Measurements from ENCODE around the gene CCDC174. TPM values are rescaled to one million over a fixed set of nuclear protein-coding genes. Genes with fewer than 3 reads are reported as not detected.

The CCDC174 gene
- total RNA-seq, 4 donors from 2014 or later: 16.1 to 27.7 (median 20.0) TPM

GRCh38 chr3:14634763-14635400 is 16.7 kb upstream of the CCDC174 start:
- intact Hi-C loops (cut with DNase I; ENCODE audit: low total_unique reads): no loop called here
- 64 to 75% methylated on average over 4 of the region's 4 CpGs for WGBS, 2 donors
- H3K4me3 ChIP-seq (ENCODE audit: low read depth, poor library complexity, severe bottlenecking): no peak overlapping the region
- DNase-seq (ENCODE audit: low spot score in 2 of 2): no peak
- TF ChIP-seq POLR2A (IDR thresholded peaks at IDR 0.05) (no peak), CTCF (IDR thresholded peaks at IDR 0.05) (no peak)

- intact Hi-C loops (cut with DNase I; ENCODE audit: low total_unique reads): no loop called here
- WGBS, 2 donors: 71 to 83% methylated on average over 3 to 4 of the region's 4 CpGs
- no peak overlapping the region for H3K4me3 ChIP-seq (ENCODE audit: low read depth, poor library complexity, severe bottlenecking)
- DNase-seq (ENCODE audit: low spot score in 2 of 2): no peak
- TF ChIP-seq POLR2A (IDR thresholded peaks at IDR 0.05): no peak
Measured at GRCh38 chr3:14636496-14637087, 15.0 kb upstream of the CCDC174 start.

- WGBS, 2 donors: 34 to 45% methylated on average over 10 of the region's 10 CpGs
- intact Hi-C loops (cut with DNase I; ENCODE audit: low total_unique reads): no loop called here
Measured at GRCh38 chr3:14640157-14640562, 11.4 kb upstream of the CCDC174 start.

GRCh38 chr3:14640734-14641133 is 10.8 kb upstream of the CCDC174 start:
- no peak overlapping the region for H3K4me3 ChIP-seq (ENCODE audit: low read depth, poor library complexity, severe bottlenecking)
- WGBS, 2 donors: 30 to 37% methylated on average over 2 of the region's 2 CpGs
- TF ChIP-seq POLR2A (IDR thresholded peaks at IDR 0.05) (no peak), CTCF (IDR thresholded peaks at IDR 0.05) (no peak)
- intact Hi-C loops (cut with DNase I; ENCODE audit: low total_unique reads): no loop called here
- DNase-seq (ENCODE audit: low spot score in 2 of 2): no peak

More at GRCh38 chr3:14640157-14640562, 11.4 kb upstream of the CCDC174 start:
- no peak for TF ChIP-seq POLR2A (IDR thresholded peaks at IDR 0.05)
- no peak for TF ChIP-seq CTCF (IDR thresholded peaks at IDR 0.05)
- DNase-seq (ENCODE audit: low spot score in 2 of 2): no peak
- H3K4me3 ChIP-seq (ENCODE audit: low read depth, poor library complexity, severe bottlenecking): no peak overlapping the region

- intact Hi-C loops (cut with DNase I; ENCODE audit: low total_unique reads): no loop called here
- DNase-seq (ENCODE audit: low spot score in 2 of 2): no peak
- no peak for TF ChIP-seq CTCF (IDR thresholded peaks at IDR 0.05)
- WGBS, 2 donors: 68 to 78% methylated on average over 4 of the region's 4 CpGs
- H3K4me3 ChIP-seq (ENCODE audit: low read depth, poor library complexity, severe bottlenecking): no peak overlapping the region
Measured at GRCh38 chr3:14641346-14641745, 10.2 kb upstream of the CCDC174 start.

GRCh38 chr3:14645453-14645852 is 6.1 kb upstream of the CCDC174 start:
- H3K4me3 ChIP-seq (ENCODE audit: low read depth, poor library complexity, severe bottlenecking): no peak overlapping the region
- 88 to 89% methylated on average over 5 of the region's 5 CpGs for WGBS, 2 donors
- no peak for DNase-seq (ENCODE audit: low spot score in 2 of 2)
- TF ChIP-seq CTCF (IDR thresholded peaks at IDR 0.05) (no peak), POLR2A (IDR thresholded peaks at IDR 0.05) (no peak)
- intact Hi-C loops (cut with DNase I; ENCODE audit: low total_unique reads): no loop called here
